ENCODE data around the gene SLC45A3. TPM values are rescaled to one million over a fixed set of nuclear protein-coding genes. Genes with fewer than 3 reads are reported as not detected.
A peak's percentile ranks its signal among the peaks of the same experiment; 100 is the strongest.
"Not testable (repeated sequence)": the region's sequence is repeated elsewhere in the genome, so short reads cannot be mapped to it uniquely, and the experiment has no call there.

The SLC45A3 gene
- total and polyA plus RNA-seq, 2 donors (not counting 1 experiment from before 2014, with no cell fraction given), result 0.90 to 1.5 TPM

GRCh38 chr1:205639567-205639966, 40.7 kb downstream of the SLC45A3 start:
- no peak overlapping the region for H3K4me2 ChIP-seq (ENCODE audit: extremely low read depth, insufficient read depth, low read length)
- peaks cover 6% of the 10 kb centered on the region for H3K27me3 ChIP-seq (ENCODE audit: control insufficient read depth, insufficient read depth, low read length)
- H3K4me3 ChIP-seq (replicated peaks in 1 of 4; ENCODE audit: control extremely low read depth in 1 of 4, insufficient read depth in 1 of 4, low read depth in 3 of 4, low read length in 4 of 4), result no peak overlapping the region
- no peak overlapping the region for H2AFZ ChIP-seq (ENCODE audit: low read length)
- no peak for DNase-seq (ENCODE audit: low read depth in 2 of 2)
- H3K9ac ChIP-seq (ENCODE audit: insufficient read depth, low read length), result no peak overlapping the region
- no peak for TF ChIP-seq EZH2 (IDR thresholded peaks at IDR 0.05; ENCODE audit: low read length, missing control alignments)
- TF ChIP-seq CTCF (conservative IDR thresholded peaks at IDR 0.05 in 1 of 2, IDR thresholded peaks at IDR 0.05 in 1 of 2; ENCODE audit: low read depth in 1 of 2, low read length in 2 of 2), result no peak
- H3K27ac ChIP-seq (ENCODE audit: insufficient read depth, low read length), result no peak overlapping the region
- no peaks in the 10 kb centered on the region for H3K79me2 ChIP-seq (ENCODE audit: control insufficient read depth, insufficient read depth, low read length)
- H3K36me3 ChIP-seq (ENCODE audit: control insufficient read depth, insufficient read depth, low read length), result no peaks in the 10 kb centered on the region
- H3K4me1 ChIP-seq (ENCODE audit: control insufficient read depth, extremely low read depth, insufficient read depth, low read length), result no peaks in the 10 kb centered on the region
- no peaks in the 10 kb centered on the region for H4K20me1 ChIP-seq (ENCODE audit: control insufficient read depth, extremely low read depth, insufficient read depth, low read length)
- H3K9me3 ChIP-seq (ENCODE audit: control insufficient read depth, insufficient read depth, low read depth, low read length), result no peaks in the 10 kb centered on the region

DNA sequence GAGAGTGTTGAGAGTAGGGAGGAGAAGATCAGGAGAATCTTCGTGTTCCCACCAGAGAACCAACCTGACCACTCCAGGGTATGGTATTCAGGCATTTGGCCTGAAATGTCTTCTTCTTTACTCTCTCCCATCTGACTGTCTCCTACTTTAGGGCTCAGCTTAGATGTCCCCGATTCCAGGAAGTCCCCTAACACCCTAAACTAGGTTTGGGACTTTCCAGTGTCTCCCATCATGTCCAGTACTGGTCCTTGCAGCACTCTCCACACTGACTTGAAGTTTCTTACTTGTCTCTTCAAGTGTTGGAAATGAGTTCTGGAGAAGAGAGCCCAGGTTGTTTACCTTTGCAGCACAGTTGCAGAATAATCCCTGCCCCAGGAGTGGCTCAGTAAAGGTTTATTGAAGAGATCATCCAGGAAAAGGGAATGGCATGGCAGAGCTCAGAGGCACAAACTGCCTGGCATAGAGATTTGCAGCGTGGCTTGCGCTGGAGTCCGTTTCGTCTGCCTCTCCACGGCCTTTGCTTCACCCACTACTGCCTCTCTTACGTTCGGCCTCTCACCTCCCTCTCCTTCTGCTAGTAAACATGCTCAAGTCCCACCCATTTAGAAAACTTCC, 42.3 kb downstream of the SLC45A3 start:
- H4K20me1 ChIP-seq (ENCODE audit: control insufficient read depth, extremely low read depth, insufficient read depth, low read length), result no peaks in the 10 kb centered on the region
- no peak overlapping the region for H3K9ac ChIP-seq (ENCODE audit: insufficient read depth, low read length)
- H3K27me3 ChIP-seq (ENCODE audit: control insufficient read depth, insufficient read depth, low read length), result peaks cover 6% of the 10 kb centered on the region
- H3K36me3 ChIP-seq (ENCODE audit: control insufficient read depth, insufficient read depth, low read length), result no peaks in the 10 kb centered on the region
- no peak for TF ChIP-seq EZH2 (IDR thresholded peaks at IDR 0.05; ENCODE audit: low read length, missing control alignments)
- no peak for TF ChIP-seq CTCF (conservative IDR thresholded peaks at IDR 0.05 in 1 of 2, IDR thresholded peaks at IDR 0.05 in 1 of 2; ENCODE audit: low read depth in 1 of 2, low read length in 2 of 2)
- no peak overlapping the region for H3K4me3 ChIP-seq (replicated peaks in 1 of 4; ENCODE audit: control extremely low read depth in 1 of 4, insufficient read depth in 1 of 4, low read depth in 3 of 4, low read length in 4 of 4)
- no peaks in the 10 kb centered on the region for H3K79me2 ChIP-seq (ENCODE audit: control insufficient read depth, insufficient read depth, low read length)
- DNase-seq (ENCODE audit: low read depth in 2 of 2), result no peak
- H3K27ac ChIP-seq (ENCODE audit: insufficient read depth, low read length), result no peak overlapping the region
- no peaks in the 10 kb centered on the region for H3K9me3 ChIP-seq (ENCODE audit: control insufficient read depth, insufficient read depth, low read depth, low read length)
- no peak overlapping the region for H2AFZ ChIP-seq (ENCODE audit: low read length)
- H3K4me1 ChIP-seq (ENCODE audit: control insufficient read depth, extremely low read depth, insufficient read depth, low read length), result peaks cover under 1% of the 10 kb centered on the region
- no peak overlapping the region for H3K4me2 ChIP-seq (ENCODE audit: extremely low read depth, insufficient read depth, low read length)

DNA sequence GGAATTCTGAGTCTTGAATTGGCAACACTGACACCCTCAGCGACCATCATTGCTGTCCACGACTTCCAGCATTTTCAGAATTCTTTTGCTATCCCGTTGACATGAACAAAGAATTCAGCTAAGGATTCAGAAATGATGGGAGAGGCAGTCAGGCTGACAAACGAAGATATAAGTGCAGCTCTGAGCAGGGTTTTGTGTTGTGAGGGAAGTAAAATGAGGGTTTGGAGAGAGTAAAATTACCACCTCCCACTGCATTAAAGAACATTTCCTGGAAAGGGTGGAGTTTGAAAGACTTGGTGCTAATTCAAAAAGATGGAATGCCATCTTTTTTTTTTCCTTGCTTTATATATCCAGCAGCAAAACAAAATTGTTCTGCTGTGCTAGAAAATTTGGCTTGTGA, 43.6 kb downstream of the SLC45A3 start:
- H3K9ac ChIP-seq (ENCODE audit: insufficient read depth, low read length), result no peak overlapping the region
- peak in 1 of 2 donors; percentile 14 for DNase-seq (ENCODE audit: low read depth in 2 of 2)
- H3K79me2 ChIP-seq (ENCODE audit: control insufficient read depth, insufficient read depth, low read length), result no peaks in the 10 kb centered on the region
- no peaks in the 10 kb centered on the region for H4K20me1 ChIP-seq (ENCODE audit: control insufficient read depth, extremely low read depth, insufficient read depth, low read length)
- H3K4me2 ChIP-seq (ENCODE audit: extremely low read depth, insufficient read depth, low read length), result no peak overlapping the region
- no peaks in the 10 kb centered on the region for H3K36me3 ChIP-seq (ENCODE audit: control insufficient read depth, insufficient read depth, low read length)
- no peak overlapping the region for H2AFZ ChIP-seq (ENCODE audit: low read length)
- H3K27ac ChIP-seq (ENCODE audit: insufficient read depth, low read length), result no peak overlapping the region
- TF ChIP-seq EZH2 (IDR thresholded peaks at IDR 0.05; ENCODE audit: low read length, missing control alignments) (no peak), CTCF (conservative IDR thresholded peaks at IDR 0.05 in 1 of 2, IDR thresholded peaks at IDR 0.05 in 1 of 2; ENCODE audit: low read depth in 1 of 2, low read length in 2 of 2) (no peak)
- H3K4me1 ChIP-seq (ENCODE audit: control insufficient read depth, extremely low read depth, insufficient read depth, low read length), result peaks cover 5% of the 10 kb centered on the region
- H3K9me3 ChIP-seq (ENCODE audit: control insufficient read depth, insufficient read depth, low read depth, low read length), result no peaks in the 10 kb centered on the region
- peaks cover 6% of the 10 kb centered on the region for H3K27me3 ChIP-seq (ENCODE audit: control insufficient read depth, insufficient read depth, low read length)
- peak overlapping the region in 1 of 4 experiments; percentile 20 for H3K4me3 ChIP-seq (replicated peaks in 1 of 4; ENCODE audit: control extremely low read depth in 1 of 4, insufficient read depth in 1 of 4, low read depth in 3 of 4, low read length in 4 of 4)

- H3K27me3 ChIP-seq (ENCODE audit: control insufficient read depth, insufficient read depth, low read length); H3K9ac ChIP-seq (ENCODE audit: insufficient read depth, low read length); H4K20me1 ChIP-seq (ENCODE audit: control insufficient read depth, extremely low read depth, insufficient read depth, low read length); H3K9me3 ChIP-seq (ENCODE audit: control insufficient read depth, insufficient read depth, low read depth, low read length); H2AFZ ChIP-seq (ENCODE audit: low read length); H3K79me2 ChIP-seq (ENCODE audit: control insufficient read depth, insufficient read depth, low read length); H3K4me2 ChIP-seq (ENCODE audit: extremely low read depth, insufficient read depth, low read length); H3K4me3 ChIP-seq (replicated peaks in 1 of 4; ENCODE audit: control extremely low read depth in 1 of 4, insufficient read depth in 1 of 4, low read depth in 3 of 4, low read length in 4 of 4); H3K36me3 ChIP-seq (ENCODE audit: control insufficient read depth, insufficient read depth, low read length); DNase-seq (ENCODE audit: low read depth in 2 of 2); H3K4me1 ChIP-seq (ENCODE audit: control insufficient read depth, extremely low read depth, insufficient read depth, low read length); H3K27ac ChIP-seq (ENCODE audit: insufficient read depth, low read length): not testable (repeated sequence)
These were observed 44.2 kb downstream of the SLC45A3 start for GRCh38 chr1:205636138-205636530.

Measured in fibroblast of lung (primary cell).